Tibial artery (tissue), 4 donors: ENCODE results near the gene STAT4.

Experiments used
- DNase-seq, 2 donors: peaks; one replicate each; pipeline ENCODE4 v3.0.0-alpha.2; 2019
- H3K27ac ChIP-seq, 2 donors: fragments of 200-600 bp; sonication (generic) in 1 of 2; 1 replicate in 1 of 2; 2 replicates in 1 of 2; pipeline ENCODE4 v1.5.1; 2018 to 2019; ENCODE audit warnings: mild to moderate bottlenecking in 1 of 2
- H3K27me3 ChIP-seq, 2 donors: fragments of 200-600 bp; sonication (generic) in 1 of 2; one replicate each; pipeline versions ENCODE4 v1.5.1 to v1.6.0; 2016 to 2019
- H3K36me3 ChIP-seq, 3 donors: fragments of 200-600 bp; sonication (generic) in 2 of 3; one replicate each; pipeline ENCODE4 v1.5.1; 2016 to 2019; ENCODE audit warnings: mild to moderate bottlenecking in 2 of 3
- H3K4me1 ChIP-seq, 4 donors: fragments of 200-600 bp; sonication (generic) in 2 of 4; 1 replicate in 3 of 4; 2 replicates in 1 of 4; pipeline ENCODE4 v1.5.1; 2016 to 2019
- H3K4me3 ChIP-seq, 2 donors: fragments of 200-600 bp; sonication (generic) in 1 of 2; 1 replicate in 1 of 2; 2 replicates in 1 of 2; pipeline ENCODE4 v1.5.1; 2018 to 2019; ENCODE audit warnings: mild to moderate bottlenecking in 2 of 2
- H3K9me3 ChIP-seq, 3 donors: fragments of 200-600 bp; sonication (generic) in 1 of 3; one replicate each; pipeline ENCODE4 v1.5.1; 2016 to 2019
- intact Hi-C: fragments of 100-400 bp; cut with DNase I; formaldehyde crosslinking; loops from one replicate; pipeline ENCODE4 v1.15.0; 2023; ENCODE audit warnings: low total_unique reads
- TF ChIP-seq, protein P1 (sequence below), 2 experiments: fragments of 200-600 bp in 1 of 2; fragments of 450-650 bp in 1 of 2; IDR thresholded peaks; one replicate each; pipeline ENCODE4 v1.5.1; 2017 to 2019; ENCODE audit warnings: antibody characterized with exemption in 2 of 2, mild to moderate bottlenecking in 1 of 2, moderate library complexity in 1 of 2

The STAT4 gene

DNA sequence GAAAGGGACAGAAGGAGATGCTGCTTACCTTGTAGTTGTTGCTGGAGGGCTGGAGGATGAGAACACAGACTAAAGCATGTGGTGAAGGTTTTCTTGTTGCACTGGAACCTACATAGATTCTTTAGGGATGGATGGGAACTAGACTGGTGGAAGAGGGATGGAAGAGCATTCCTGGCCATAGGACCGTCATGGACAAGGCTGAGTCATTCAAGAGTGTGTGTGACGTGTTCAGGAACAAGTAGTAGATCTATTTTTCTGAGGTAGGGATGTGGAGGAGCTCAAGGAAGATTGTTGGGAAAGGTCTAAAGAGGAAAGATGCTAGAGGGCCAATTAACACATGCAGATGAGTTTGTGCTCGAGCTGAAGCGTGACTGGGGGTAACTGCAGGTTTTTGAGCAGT lies 6.6 kb downstream of the STAT4 start:
- H3K4me3 ChIP-seq: no peak overlapping the region
- no peaks in the 10 kb centered on the region for H3K36me3 ChIP-seq
- intact Hi-C loops: no loop called here
- no peak overlapping the region for H3K27ac ChIP-seq
- H3K27me3 ChIP-seq: no peaks in the 10 kb centered on the region
- H3K4me1 ChIP-seq: no peaks in the 10 kb centered on the region
- no peak for DNase-seq
- no peaks in the 10 kb centered on the region for H3K9me3 ChIP-seq
- TF ChIP-seq, protein P1, sequence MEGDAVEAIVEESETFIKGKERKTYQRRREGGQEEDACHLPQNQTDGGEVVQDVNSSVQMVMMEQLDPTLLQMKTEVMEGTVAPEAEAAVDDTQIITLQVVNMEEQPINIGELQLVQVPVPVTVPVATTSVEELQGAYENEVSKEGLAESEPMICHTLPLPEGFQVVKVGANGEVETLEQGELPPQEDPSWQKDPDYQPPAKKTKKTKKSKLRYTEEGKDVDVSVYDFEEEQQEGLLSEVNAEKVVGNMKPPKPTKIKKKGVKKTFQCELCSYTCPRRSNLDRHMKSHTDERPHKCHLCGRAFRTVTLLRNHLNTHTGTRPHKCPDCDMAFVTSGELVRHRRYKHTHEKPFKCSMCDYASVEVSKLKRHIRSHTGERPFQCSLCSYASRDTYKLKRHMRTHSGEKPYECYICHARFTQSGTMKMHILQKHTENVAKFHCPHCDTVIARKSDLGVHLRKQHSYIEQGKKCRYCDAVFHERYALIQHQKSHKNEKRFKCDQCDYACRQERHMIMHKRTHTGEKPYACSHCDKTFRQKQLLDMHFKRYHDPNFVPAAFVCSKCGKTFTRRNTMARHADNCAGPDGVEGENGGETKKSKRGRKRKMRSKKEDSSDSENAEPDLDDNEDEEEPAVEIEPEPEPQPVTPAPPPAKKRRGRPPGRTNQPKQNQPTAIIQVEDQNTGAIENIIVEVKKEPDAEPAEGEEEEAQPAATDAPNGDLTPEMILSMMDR (IDR thresholded peaks at IDR 0.05): no peak

DNA sequence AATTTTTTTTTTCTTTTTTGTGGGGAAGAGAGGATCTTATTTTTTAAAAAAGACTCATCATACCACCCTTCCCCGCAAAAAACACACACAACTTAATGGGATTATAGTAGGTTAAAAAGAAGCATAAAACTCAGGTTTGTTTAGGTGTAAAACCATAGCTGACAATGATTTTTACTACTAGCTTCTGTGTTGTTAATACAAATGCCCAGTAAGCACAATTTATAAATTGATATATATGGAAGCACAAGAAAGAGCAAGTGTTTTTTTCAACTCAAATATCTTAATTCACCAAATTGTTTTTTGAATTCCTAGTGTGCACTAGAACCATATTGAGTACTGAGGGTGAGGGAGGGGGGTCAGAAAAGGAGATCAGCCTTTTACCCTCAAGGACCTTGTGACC lies 7.0 kb downstream of the STAT4 start:
- intact Hi-C loops: no loop called here
- Histone ChIP-seq H3K4me1 (no peaks in the 10 kb centered on the region), H3K9me3 (no peaks in the 10 kb centered on the region), H3K27ac (no peak overlapping the region), H3K27me3 (no peaks in the 10 kb centered on the region), H3K36me3 (no peaks in the 10 kb centered on the region), H3K4me3 (no peak overlapping the region)
- TF ChIP-seq, protein P1 (IDR thresholded peaks at IDR 0.05): no peak
- DNase-seq: no peak

DNA sequence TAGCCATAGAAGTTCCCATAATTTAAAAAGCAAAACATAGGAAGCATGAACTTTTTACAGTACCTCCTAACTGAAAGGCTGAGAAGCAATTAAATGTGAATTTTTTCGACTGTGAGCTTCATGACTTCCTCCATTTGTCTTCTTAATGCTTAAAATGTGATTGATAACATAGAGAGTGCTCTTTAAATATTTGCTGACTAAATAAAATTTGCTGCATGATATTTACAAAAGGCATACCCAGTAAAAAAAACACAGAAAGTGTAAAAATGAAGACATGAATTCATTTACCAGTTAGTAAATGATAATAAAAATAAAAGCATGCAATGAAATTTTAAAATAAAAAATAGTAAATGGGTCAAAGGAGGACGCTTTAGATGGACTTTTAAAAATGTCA lies 21.9 kb downstream of the STAT4 start:
- Histone ChIP-seq H3K27ac (no peak overlapping the region), H3K27me3 (no peaks in the 10 kb centered on the region), H3K36me3 (no peaks in the 10 kb centered on the region), H3K9me3 (no peaks in the 10 kb centered on the region), H3K4me3 (no peak overlapping the region), H3K4me1 (no peaks in the 10 kb centered on the region)
- intact Hi-C loops: no loop called here
- no peak for DNase-seq
- TF ChIP-seq, protein P1 (IDR thresholded peaks at IDR 0.05): no peak

DNA sequence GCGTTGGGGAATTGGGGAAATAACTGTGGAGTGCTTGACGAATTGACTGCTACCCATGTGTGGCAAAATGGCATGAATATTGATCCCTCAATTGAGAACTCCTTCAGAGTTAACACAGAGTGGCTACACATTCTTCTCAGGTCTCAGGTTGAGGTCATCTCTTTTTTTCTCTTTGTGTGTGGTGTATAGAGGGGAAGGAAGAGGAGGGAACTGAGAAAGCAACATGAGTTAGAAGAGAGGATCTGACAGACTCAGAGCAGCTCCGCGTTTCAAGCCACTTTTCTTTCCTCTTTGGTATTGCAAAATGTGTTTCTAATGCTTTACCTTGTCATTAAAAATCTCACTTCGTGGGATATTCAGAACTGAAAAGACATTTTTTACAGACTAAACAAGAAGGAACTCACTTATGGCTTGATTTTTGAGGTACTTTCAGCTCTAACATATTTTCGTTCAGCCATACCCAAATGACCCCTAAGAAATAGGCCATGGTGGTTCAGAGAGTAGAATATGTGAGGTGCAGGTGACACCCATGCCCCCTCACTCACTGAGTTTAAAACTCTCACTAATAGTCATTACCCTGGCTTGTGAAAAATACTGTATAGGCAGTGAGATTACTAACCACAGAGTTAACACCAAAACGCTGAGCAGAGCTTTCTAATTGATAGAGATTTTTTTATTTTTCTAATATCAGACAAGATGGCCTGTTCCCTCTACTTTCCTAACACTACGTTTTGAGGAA lies 22.5 kb downstream of the STAT4 start:
- intact Hi-C loops: no loop called here
- H3K9me3 ChIP-seq: no peaks in the 10 kb centered on the region
- H3K4me1 ChIP-seq: no peaks in the 10 kb centered on the region
- H3K4me3 ChIP-seq: no peak overlapping the region
- no peaks in the 10 kb centered on the region for H3K36me3 ChIP-seq
- TF ChIP-seq, protein P1 (IDR thresholded peaks at IDR 0.05): no peak
- no peaks in the 10 kb centered on the region for H3K27me3 ChIP-seq
- no peak for DNase-seq
- no peak overlapping the region for H3K27ac ChIP-seq

DNA sequence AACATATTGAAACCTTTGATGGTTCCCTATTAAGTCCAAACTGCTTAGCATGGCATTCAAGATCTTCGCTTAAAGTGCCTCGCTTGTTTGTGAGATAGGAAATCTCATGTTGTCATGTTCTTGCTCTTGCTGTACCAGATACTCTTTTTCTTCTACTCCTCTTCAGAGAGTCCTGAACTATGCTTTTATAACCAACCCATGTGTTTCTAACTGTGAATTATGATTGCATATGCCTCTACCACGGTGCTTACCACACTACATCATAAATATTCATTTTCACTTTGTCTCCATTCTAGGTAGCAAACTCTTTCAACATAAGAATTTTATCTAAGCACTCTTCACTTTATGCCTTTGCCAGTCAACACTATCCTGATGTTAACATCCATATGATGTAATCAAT lies 23.6 kb downstream of the STAT4 start:
- no peaks in the 10 kb centered on the region for H3K9me3 ChIP-seq
- TF ChIP-seq, protein P1 (IDR thresholded peaks at IDR 0.05): no peak
- no peak overlapping the region for H3K27ac ChIP-seq
- no peaks in the 10 kb centered on the region for H3K36me3 ChIP-seq
- no peak overlapping the region for H3K4me3 ChIP-seq
- no peak for DNase-seq
- H3K4me1 ChIP-seq: no peaks in the 10 kb centered on the region
- H3K27me3 ChIP-seq: no peaks in the 10 kb centered on the region
- intact Hi-C loops: no loop called here
